Mesenchymal stem cell (in vitro differentiated cells and primary cell): ENCODE results near the gene AGTR1.

Source experiments
- DNase-seq: peaks from one replicate; pipeline ENCODE4 v3.0.0-alpha.2; 2013
- H2AFZ ChIP-seq: one replicate; pipeline ENCODE4 v1.6.1; 2013; ENCODE audit warnings: low read depth, mild to moderate bottlenecking, control low read depth, inconsistent platforms, low read length, moderate library complexity
- H2AK5ac ChIP-seq: 2 replicates; pipeline ENCODE4 v1.6.1; 2013; ENCODE audit warnings: low read length, moderate library complexity, mild to moderate bottlenecking, inconsistent platforms; ENCODE audit not compliant: severe bottlenecking
- H2BK120ac ChIP-seq: one replicate; pipeline ENCODE4 v1.6.1; 2013; ENCODE audit warnings: low read depth, mild to moderate bottlenecking, inconsistent platforms, low read length, moderate library complexity
- H2BK12ac ChIP-seq, 2 experiments: one replicate each; pipeline ENCODE4 v1.6.1; 2013; ENCODE audit warnings: inconsistent platforms in 2 of 2, low read length in 2 of 2, mild to moderate bottlenecking in 2 of 2, moderate library complexity in 2 of 2, control low read depth in 1 of 2
- H2BK15ac ChIP-seq: one replicate; pipeline ENCODE4 v1.6.1; 2013; ENCODE audit warnings: mild to moderate bottlenecking, low read depth, inconsistent platforms; ENCODE audit not compliant: poor library complexity, severe bottlenecking
- H2BK5ac ChIP-seq: 2 replicates; pipeline ENCODE4 v1.6.1; 2013; ENCODE audit warnings: low read depth, mild to moderate bottlenecking, low read length, control low read depth, inconsistent platforms; ENCODE audit not compliant: poor library complexity, severe bottlenecking
- H3K14ac ChIP-seq, 2 experiments: one replicate each; pipeline ENCODE4 v1.6.1; 2013; ENCODE audit warnings: inconsistent platforms in 2 of 2, low read length in 2 of 2, control low read depth in 1 of 2, mild to moderate bottlenecking in 1 of 2, moderate library complexity in 1 of 2
- H3K18ac ChIP-seq, 2 experiments: one replicate each; pipeline ENCODE4 v1.6.1; 2013; ENCODE audit warnings: inconsistent platforms in 2 of 2, low read length in 2 of 2, control low read depth in 1 of 2, low read depth in 1 of 2, mild to moderate bottlenecking in 1 of 2
- H3K23ac ChIP-seq, 2 experiments: one replicate each; pipeline ENCODE4 v1.6.1; 2013; ENCODE audit warnings: inconsistent platforms in 2 of 2, low read length in 2 of 2, mild to moderate bottlenecking in 2 of 2, moderate library complexity in 2 of 2, control low read depth in 1 of 2
- H3K27ac ChIP-seq: 2 replicates; pipeline ENCODE4 v1.5.1; 2013; ENCODE audit warnings: mild to moderate bottlenecking, moderate library complexity, low read length, control low read depth, inconsistent platforms; ENCODE audit not compliant: poor library complexity, severe bottlenecking
- H3K27me3 ChIP-seq, 2 experiments: 2 replicates each; pipeline versions ENCODE4 v1.6.1 to v1.7.0; 2013; ENCODE audit warnings: low read length in 2 of 2, mild to moderate bottlenecking in 2 of 2, moderate library complexity in 2 of 2, control low read depth in 1 of 2, inconsistent platforms in 1 of 2; ENCODE audit not compliant: control insufficient read depth in 1 of 2, insufficient read depth in 1 of 2
- H3K36me3 ChIP-seq, 2 experiments: 2 replicates each; pipeline versions ENCODE4 v1.6.1 to v1.7.0; 2013; ENCODE audit warnings: low read length in 2 of 2, control low read depth in 1 of 2, inconsistent platforms in 1 of 2, low read depth in 1 of 2, mild to moderate bottlenecking in 1 of 2; ENCODE audit not compliant: insufficient read depth in 2 of 2, control insufficient read depth in 1 of 2
- H3K4ac ChIP-seq, 2 experiments: one replicate each; pipeline ENCODE4 v1.6.1; 2013; ENCODE audit warnings: inconsistent platforms in 2 of 2, low read length in 2 of 2, mild to moderate bottlenecking in 2 of 2, moderate library complexity in 2 of 2, control low read depth in 1 of 2, low read depth in 1 of 2
- H3K4me1 ChIP-seq: 2 replicates; pipeline ENCODE4 v1.6.1; 2013; ENCODE audit warnings: low read depth, low read length, control low read depth; ENCODE audit not compliant: control insufficient read depth, insufficient read depth
- H3K4me2 ChIP-seq: 2 replicates; pipeline ENCODE4 v1.6.1; 2013; ENCODE audit warnings: low read length, mild to moderate bottlenecking, inconsistent platforms; ENCODE audit not compliant: poor library complexity, severe bottlenecking
- H3K4me3 ChIP-seq, 2 experiments: 2 replicates each; pipeline versions ENCODE4 v1.5.1 to v1.7.0; 2013; ENCODE audit warnings: low read length in 2 of 2, mild to moderate bottlenecking in 2 of 2, control low read depth in 1 of 2, low read depth in 1 of 2; ENCODE audit not compliant: insufficient read depth in 1 of 2
- H3K79me1 ChIP-seq: replicated peaks from 2 replicates; pipeline ENCODE4 v1.6.1; 2013; ENCODE audit warnings: mild to moderate bottlenecking, control low read depth, low read length, inconsistent platforms; ENCODE audit not compliant: poor library complexity, severe bottlenecking
- H3K9ac ChIP-seq: 2 replicates; pipeline ENCODE4 v1.7.0; 2013; ENCODE audit warnings: mild to moderate bottlenecking, low read length, moderate library complexity
- H3K9me3 ChIP-seq: 2 replicates; pipeline ENCODE4 v1.7.0; 2013; ENCODE audit warnings: mild to moderate bottlenecking, low read length; ENCODE audit not compliant: control insufficient read depth
- H4K8ac ChIP-seq: one replicate; pipeline ENCODE4 v1.6.1; 2013; ENCODE audit warnings: inconsistent platforms, mild to moderate bottlenecking, low read length, moderate library complexity
- H4K91ac ChIP-seq: one replicate; pipeline ENCODE4 v1.6.1; 2013; ENCODE audit warnings: mild to moderate bottlenecking, low read length, inconsistent platforms
- WGBS: methylation state at CpG from one replicate; pipeline ENCODE4 v1.1.7; 2013; ENCODE audit warnings: mixed read lengths; 5-methylcytosine and 5-hydroxymethylcytosine counted together

Gene AGTR1

GRCh38 chr3:148756311-148756710 is 58.6 kb downstream of the AGTR1 start:
- no peaks in the 10 kb centered on the region for H3K9me3 ChIP-seq

GRCh38 chr3:148757238-148758215 is 59.8 kb downstream of the AGTR1 start:
- Histone ChIP-seq H3K23ac (no peak overlapping the region), H2AK5ac (no peak overlapping the region), H2BK12ac (no peak overlapping the region), H2BK15ac (no peak overlapping the region), H3K27ac (no peak overlapping the region), H2BK5ac (no peak overlapping the region), H4K91ac (no peak overlapping the region), H3K36me3 (no peaks in the 10 kb centered on the region), H2AFZ (no peak overlapping the region), H3K14ac (no peak overlapping the region), H3K79me1 (no peaks in the 10 kb centered on the region), H4K8ac (no peak overlapping the region), H3K9me3 (no peaks in the 10 kb centered on the region), H3K4me3 (peak overlapping the region in 1 of 2 experiments; percentile 43), H3K27me3 (peaks cover 0 to 5% of the 10 kb centered on the region in 2 experiments), H3K4me2 (no peak overlapping the region), H3K4me1 (peaks cover 4% of the 10 kb centered on the region), H3K9ac (peak overlapping the region; percentile 59), H3K4ac (no peak overlapping the region), H2BK120ac (no peak overlapping the region), H3K18ac (peak overlapping the region in 1 of 2 experiments; percentile 44)
- peak; percentile 82 for DNase-seq
- 77% methylated on average over 7 of the region's 12 CpGs for WGBS

More at GRCh38 chr3:148756311-148756710, 58.6 kb downstream of the AGTR1 start:
- Histone ChIP-seq H2BK120ac (no peak overlapping the region), H3K4me3 (no peak overlapping the region), H3K9ac (no peak overlapping the region), H3K4ac (no peak overlapping the region), H3K27ac (no peak overlapping the region), H3K23ac (no peak overlapping the region), H3K36me3 (no peaks in the 10 kb centered on the region), H3K27me3 (peaks cover 0 to 5% of the 10 kb centered on the region in 2 experiments), H3K79me1 (no peaks in the 10 kb centered on the region), H4K8ac (no peak overlapping the region), H2AFZ (no peak overlapping the region), H4K91ac (no peak overlapping the region), H2BK5ac (no peak overlapping the region), H2BK15ac (no peak overlapping the region), H3K14ac (no peak overlapping the region), H3K18ac (no peak overlapping the region), H2AK5ac (no peak overlapping the region), H2BK12ac (no peak overlapping the region), H3K4me1 (peaks cover 4% of the 10 kb centered on the region), H3K4me2 (no peak overlapping the region)
- no peak for DNase-seq
- WGBS, result 100% methylated on average over 1 of the region's 4 CpGs

GRCh38 chr3:148758303-148758884 is 60.7 kb downstream of the AGTR1 start:
- 90% methylated on average over 3 of the region's 3 CpGs for WGBS

GRCh38 chr3:148759430-148759829 is 61.7 kb downstream of the AGTR1 start:
- H3K14ac ChIP-seq, result no peak overlapping the region
- no peaks in the 10 kb centered on the region for H3K79me1 ChIP-seq
- DNase-seq, result no peak
- H3K4me2 ChIP-seq, result no peak overlapping the region
- no peak overlapping the region for H2BK120ac ChIP-seq
- no peak overlapping the region for H3K4ac ChIP-seq
- no peak overlapping the region for H2BK15ac ChIP-seq
- peaks cover 0 to 5% of the 10 kb centered on the region in 2 experiments for H3K27me3 ChIP-seq
- peaks cover 3% of the 10 kb centered on the region for H3K4me1 ChIP-seq
- H3K18ac ChIP-seq, result no peak overlapping the region
- H3K23ac ChIP-seq, result no peak overlapping the region
- no peak overlapping the region for H4K91ac ChIP-seq
- H2BK12ac ChIP-seq, result no peak overlapping the region
- no peak overlapping the region for H2AK5ac ChIP-seq
- no peaks in the 10 kb centered on the region for H3K9me3 ChIP-seq
- H3K27ac ChIP-seq, result no peak overlapping the region
- no peak overlapping the region for H4K8ac ChIP-seq
- H3K9ac ChIP-seq, result no peak overlapping the region
- no peak overlapping the region for H2BK5ac ChIP-seq
- H3K4me3 ChIP-seq, result no peak overlapping the region
- WGBS, result 75% methylated on average over 3 of the region's 4 CpGs
- H2AFZ ChIP-seq, result no peak overlapping the region
- no peaks in the 10 kb centered on the region for H3K36me3 ChIP-seq

More at GRCh38 chr3:148758303-148758884, 60.7 kb downstream of the AGTR1 start:
- no peak overlapping the region for H3K4ac ChIP-seq
- no peak for DNase-seq
- peak overlapping the region; percentile 59 for H3K9ac ChIP-seq
- H4K8ac ChIP-seq, result no peak overlapping the region
- H2BK12ac ChIP-seq, result no peak overlapping the region
- H3K27me3 ChIP-seq, result peaks cover 0 to 5% of the 10 kb centered on the region in 2 experiments
- no peak overlapping the region for H2AFZ ChIP-seq
- H3K79me1 ChIP-seq, result no peaks in the 10 kb centered on the region
- H3K18ac ChIP-seq, result no peak overlapping the region
- peak overlapping the region in 1 of 2 experiments; percentile 43 for H3K4me3 ChIP-seq
- no peak overlapping the region for H3K4me2 ChIP-seq
- H2BK15ac ChIP-seq, result no peak overlapping the region
- H2AK5ac ChIP-seq, result no peak overlapping the region
- H3K23ac ChIP-seq, result no peak overlapping the region
- H3K9me3 ChIP-seq, result no peaks in the 10 kb centered on the region
- no peak overlapping the region for H3K14ac ChIP-seq
- H2BK5ac ChIP-seq, result no peak overlapping the region
- H3K27ac ChIP-seq, result no peak overlapping the region
- peaks cover 3% of the 10 kb centered on the region for H3K4me1 ChIP-seq
- no peaks in the 10 kb centered on the region for H3K36me3 ChIP-seq
- H4K91ac ChIP-seq, result no peak overlapping the region
- H2BK120ac ChIP-seq, result no peak overlapping the region
